ENCODE data around the gene MARK3.

The MARK3 gene

GRCh38 chr14:103528146-103528586 is 143.0 kb downstream of the MARK3 start:
- no peak for DNase-seq

DNA sequence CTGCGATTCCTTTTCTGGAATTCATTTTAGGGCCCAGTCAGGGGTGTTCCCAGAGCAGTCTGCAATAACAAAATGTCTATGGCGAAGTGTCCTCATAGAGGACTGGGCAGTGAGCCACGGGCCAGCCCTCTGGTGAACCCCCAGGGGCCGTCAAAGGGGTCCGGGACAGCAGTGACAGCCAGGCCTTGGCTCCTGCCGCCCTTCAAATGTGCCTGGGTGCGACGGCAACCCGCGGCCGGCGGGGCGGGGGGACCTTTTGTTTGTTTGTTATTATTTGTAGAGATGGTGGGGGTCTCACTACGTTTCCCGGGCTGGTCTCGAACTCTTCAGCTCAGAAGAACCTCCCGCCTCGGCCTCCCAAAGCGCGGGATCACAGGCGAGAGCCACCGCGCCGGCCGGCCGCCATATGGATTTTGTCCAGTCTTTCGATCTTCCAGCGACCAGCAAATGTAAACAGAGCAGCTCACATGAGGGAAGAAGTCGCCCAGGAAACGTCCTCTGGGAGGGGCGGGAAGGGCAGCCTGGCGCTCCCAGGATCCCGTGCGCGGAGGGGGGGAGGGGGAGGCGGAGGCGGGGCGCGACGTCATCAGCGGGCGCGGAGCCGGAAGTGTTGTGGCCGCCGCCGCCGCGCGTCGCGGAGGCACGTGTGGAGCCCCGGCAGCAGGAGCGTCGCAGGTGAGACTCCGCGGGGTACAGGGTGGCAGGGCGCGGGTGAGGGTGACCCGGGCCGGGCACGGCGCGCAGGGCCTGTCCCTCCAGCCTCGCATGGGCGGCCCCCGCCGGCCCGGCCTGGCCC is 143.6 kb downstream of the MARK3 start, which contains the start of gene TRMT61A:
TSS of gene TRMT61A (plus strand) at position 610 of the 796 bp plus-strand sequence. CDS start 783 bp downstream, outside the sequence.
- DNase-seq: peak; percentile 68

DNA sequence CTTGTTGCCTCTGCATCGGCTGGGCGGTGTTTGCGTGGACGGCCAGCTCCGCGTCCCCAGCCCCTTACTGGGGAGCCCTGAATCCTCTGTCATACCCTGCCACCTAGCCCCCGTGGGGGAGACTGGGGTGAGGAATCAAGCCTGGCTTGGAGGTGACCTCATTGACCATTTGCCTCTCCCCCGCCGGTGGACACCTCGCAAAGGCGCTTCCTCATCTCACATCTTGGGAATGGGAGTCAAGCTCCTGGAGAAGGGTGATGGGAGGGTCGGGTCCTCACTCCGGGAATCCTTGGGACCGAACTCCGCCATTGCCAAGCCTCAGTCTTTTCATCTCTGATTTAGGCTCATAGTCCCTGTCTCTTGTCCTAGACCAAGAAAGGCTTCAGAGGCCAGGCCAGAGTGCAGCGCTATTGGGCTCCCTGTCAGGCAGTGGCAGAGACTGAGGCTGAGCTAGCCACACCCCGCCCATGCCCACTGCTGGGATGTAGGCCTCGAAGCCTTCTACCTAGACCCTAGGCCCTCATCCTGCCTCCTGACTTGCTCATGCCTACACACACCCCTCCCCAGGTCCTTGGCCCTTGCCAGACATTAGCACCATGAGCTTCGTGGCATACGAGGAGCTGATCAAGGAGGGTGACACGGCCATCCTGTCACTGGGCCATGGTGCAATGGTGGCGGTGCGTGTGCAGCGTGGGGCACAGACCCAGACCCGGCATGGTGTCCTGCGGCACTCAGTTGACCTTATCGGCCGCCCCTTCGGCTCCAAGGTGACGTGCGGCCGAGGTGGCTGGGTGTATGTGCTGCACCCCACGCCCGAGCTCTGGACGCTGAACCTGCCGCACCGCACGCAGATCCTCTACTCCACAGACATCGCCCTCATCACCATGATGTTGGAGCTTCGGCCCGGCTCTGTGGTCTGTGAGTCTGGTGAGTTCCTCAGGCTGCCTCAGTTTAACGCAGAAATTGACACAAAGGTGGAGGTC is 144.5 kb downstream of the MARK3 start:
- no peak for DNase-seq

DNA sequence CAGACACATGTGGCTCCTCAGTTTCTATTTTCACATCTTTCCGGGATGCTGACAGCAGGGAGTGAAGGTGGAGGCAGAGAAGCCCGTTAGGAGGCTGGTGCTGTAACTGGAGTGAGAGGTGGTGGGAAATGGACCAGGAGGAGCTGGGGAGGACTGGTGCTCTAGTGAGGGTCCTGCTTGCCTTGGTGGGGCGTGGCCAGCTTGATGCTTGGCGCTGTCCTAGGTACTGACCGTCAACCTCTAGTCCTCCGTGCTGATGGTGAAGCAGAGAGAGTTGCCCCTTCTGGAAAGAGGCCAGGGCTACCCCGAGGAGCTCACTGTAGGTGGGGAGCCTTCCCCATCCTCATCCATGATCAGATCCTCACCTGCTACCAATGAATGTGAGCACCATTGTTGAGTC is 145.2 kb downstream of the MARK3 start:
- no peak for DNase-seq

DNA sequence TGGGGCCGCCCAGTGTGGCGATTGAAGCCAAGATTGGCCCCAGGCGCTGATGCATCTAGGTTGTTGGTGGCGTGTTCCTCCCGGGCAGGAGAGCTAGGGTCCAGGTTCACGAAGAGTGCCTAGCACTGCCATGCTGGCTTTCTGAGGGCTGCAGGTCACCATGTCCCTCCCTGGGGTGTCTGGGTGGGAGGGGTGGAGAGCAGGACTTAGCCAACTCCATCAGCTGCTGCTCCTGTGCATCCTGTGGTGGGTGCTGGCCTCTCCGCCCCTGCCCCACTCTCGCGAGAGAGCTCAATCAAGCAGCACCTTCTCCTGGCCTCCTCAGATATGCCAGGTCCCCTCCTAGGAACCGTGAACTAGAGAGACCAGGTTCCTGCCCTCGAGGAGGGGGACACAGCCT is 145.6 kb downstream of the MARK3 start:
- no peak for DNase-seq

DNA sequence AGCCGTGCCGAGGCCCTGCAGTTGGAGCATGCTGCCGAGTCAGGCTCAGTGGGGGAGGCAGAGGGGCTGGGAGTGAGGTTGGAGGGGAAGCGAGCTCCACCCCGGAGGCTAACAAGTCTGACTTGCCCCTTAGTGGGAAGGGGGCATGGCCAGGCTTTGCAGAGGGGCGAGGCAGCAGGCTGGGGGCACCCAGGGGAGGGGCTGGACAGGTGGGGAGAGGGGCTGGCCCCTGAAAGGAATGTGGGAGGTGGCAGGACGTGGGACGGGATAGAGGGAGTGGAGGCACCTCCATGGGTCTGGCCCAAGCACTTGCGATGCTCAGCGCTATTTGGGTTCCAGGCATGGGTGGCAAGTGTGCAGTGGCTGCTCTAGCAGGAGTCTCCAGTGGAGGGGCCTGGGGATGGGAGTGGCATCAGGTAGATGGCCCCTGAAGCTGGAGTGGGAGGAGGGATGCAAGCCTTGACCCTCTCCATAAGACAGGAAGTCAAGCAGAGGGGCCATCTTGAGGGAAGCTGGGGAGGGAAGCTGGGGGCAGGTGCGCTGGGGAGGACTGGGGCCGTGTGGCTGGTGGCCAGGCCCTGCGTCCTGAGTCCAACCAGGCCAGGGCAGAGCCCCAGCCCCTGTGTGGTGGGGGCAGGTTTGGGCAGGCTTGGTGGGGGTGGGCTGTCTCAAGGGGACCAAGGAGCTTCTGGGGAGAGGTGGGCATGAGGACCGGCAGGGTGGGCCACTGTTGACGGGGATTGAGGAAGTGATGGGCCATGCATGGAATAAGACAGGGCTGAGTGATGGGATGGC is 146.4 kb downstream of the MARK3 start:
- DNase-seq: no peak

DNA sequence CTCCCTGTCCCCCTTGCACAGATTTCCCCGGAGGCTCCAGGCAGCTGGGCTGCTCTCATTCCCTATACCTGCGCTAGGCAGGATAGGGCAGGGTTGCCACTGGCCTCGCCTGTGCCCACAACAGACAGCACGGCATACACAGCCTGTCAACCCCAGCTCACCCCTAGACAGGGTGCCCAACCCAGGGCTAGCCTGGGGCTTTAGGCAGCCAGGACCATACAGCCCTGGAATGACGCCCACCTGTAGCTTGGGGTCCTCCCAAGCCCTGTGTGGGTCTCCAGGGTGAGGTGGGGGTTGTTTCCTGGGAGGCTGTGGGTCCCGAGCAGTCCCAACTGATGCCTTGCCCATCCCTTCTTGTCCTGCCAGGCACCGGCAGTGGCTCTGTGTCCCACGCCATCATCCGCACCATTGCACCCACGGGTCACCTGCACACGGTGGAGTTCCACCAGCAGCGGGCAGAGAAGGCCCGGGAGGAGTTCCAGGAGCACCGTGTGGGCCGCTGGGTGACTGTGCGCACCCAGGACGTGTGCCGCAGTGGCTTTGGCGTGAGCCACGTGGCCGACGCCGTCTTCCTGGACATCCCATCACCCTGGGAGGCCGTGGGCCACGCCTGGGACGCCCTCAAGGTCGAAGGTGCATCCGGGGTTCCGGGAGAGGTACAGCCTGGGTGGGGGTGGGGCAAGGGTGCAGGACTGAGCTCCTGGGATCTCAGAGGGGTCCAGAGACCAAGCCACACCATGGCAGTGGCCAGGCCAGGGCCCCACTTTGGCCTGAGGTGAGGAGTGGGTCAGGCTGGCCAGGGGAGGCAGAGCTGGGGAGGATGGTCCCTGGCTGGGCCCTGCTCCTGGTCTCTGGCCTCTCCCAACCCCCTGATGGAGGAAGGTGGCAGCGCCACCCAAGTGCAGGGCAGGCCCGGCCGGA is 147.3 kb downstream of the MARK3 start:
- no peak for DNase-seq

DNA sequence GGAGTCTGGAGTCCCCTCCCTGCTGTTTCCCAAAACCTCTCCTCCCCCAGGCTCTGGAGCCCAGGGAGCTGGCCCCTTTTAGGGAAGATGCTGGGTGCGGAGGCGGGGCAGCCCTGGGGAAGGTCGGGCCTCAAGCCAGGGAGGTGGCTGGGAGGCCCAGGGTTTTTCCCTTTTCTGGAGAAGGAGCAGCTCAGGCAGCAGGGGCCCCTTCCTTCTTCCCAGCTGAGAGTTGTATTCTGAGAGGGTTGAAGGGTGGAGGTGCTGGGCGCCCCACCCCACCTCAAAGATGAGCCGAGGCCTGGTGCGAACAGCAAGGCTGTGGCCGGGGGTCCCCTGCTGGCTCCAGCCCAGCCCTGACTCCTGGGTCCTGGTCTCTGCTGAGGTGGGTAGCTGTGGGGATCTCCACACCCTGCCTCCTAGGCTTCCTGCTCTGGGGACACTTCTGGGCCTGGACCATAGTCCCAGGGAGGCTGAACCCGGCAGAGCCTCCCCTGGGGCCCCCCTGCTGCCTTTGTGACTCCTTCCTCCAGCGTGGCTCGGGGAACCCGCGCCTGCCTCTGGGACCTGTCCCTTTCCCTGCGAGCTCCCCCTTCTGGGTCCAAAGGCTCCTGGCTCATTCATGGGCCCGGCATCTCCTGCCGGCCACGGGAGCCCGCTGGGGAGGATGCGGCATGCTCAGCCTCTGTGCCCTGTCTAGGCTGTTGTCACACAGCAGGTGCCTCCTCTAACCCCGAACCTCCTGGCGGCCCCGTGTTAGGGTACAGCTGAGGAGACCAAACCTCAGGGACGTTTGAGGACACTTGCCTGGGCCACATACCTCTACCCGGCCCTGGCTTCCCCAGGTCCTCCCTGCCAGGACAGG is 148.2 kb downstream of the MARK3 start:
- no peak for DNase-seq

- DNase-seq: no peak
These were observed 148.9 kb downstream of the MARK3 start for GRCh38 chr14:103533999-103534575.

DNA sequence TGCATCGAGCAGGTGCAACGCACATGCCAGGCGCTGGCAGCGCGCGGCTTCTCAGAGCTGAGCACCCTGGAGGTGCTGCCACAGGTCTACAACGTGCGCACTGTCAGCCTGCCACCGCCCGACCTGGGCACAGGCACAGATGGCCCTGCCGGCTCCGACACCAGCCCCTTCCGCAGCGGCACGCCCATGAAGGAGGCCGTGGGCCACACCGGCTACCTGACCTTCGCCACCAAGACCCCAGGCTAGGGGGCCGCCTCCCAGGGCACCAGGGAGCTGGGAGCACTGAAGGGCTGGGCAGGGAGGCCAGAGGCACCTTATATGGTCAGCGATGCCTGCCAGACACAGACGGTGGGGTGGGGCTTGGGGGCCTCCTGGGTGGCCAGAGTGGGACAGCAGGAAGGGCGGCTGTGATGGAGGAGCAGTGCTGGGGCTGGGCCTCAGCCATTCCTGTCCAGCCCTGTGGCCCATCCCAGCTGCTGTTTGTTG is 149.4 kb downstream of the MARK3 start:
- no peak for DNase-seq

GRCh38 chr14:103535081-103535890 is 150.1 kb downstream of the MARK3 start:
- no peak for DNase-seq

DNA sequence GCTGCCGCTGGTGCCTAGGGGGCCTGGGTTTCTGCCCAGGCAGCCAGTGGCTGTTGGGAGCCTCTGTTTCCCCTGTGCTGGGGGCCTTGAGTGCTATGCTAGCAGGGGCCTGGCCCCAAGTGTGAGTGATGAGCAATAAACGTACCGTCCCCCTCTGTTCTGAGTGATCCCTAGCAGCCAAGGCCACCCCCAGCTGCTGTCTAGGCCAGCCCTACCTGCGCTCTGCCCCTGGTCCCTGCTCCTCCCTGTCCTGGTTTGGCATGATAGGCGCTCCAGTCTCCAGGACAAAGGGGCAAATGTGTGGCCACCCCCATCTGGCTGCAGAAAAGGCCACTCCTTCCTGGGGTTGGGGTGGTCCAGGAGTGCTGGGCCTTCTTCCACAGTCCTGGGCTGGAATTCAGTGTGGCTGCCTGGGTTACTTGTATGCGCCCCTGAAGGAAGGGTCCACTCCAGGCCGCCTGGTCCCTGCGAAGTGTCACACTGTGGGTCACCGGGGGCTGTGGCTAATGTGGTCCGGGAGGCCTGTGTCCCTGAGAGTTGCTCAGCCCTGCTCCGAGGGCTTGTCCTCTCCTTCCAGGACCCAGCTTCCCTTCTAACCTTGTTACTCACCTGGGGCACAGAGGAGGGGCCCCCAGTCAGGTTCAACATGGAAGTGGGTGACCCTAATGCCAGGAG is 150.8 kb downstream of the MARK3 start:
- DNase-seq: no peak

GRCh38 chr14:103536693-103537092 is 151.5 kb downstream of the MARK3 start:
- DNase-seq: no peak

- DNase-seq: no peak
These were observed 152.2 kb downstream of the MARK3 start for GRCh38 chr14:103537175-103537990.

DNA sequence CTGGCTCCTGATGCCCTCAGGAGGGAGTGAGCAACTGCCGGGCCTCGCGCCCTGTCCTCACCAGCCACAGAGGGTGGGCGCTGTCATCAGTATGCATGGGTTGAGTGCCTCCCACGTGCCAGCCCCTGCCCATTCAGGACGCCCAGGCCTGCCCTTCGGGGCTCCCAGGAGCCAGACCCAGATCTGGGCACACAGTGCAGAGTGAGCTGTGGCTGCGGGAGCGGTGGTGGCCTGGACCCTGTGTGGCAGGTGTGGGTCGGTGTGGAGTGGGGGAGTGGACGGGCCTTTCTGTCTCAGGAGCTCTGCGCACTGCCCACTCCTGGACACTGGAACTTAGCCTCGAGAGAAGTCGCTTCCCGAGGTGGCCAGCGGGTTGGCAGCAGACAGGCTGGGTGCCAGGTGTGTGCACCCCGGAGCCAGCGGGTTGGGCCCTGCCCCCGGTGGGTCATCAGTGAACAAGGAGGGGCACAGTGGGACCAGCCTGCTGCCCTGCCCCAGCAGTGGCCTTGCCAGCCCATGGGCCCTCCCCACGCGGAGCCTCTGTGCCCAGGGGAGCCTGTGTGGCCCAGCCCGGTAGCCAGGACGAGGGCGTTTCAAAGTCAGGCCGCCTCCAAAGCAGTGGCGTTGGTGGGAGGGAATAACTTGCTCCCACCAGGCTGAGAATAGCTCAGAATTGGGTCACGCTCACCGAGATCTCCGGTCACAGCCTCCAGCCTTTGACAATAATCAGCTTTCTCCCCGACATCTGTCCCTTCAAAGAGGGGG is 153.3 kb downstream of the MARK3 start:
- DNase-seq: no peak

GRCh38 chr14:103539056-103539825 is 154.0 kb downstream of the MARK3 start:
- no peak for DNase-seq

Measured in NCI-H1417 treated with DMSO at 0.1 percent for 48 hours (cell line).